Sigmoid colon (tissue), 7 donors: Measurements from ENCODE around the gene TPT1. TPM values are rescaled to one million over a fixed set of nuclear protein-coding genes. Genes with fewer than 3 reads are reported as not detected.
"Not testable (repeated sequence)": the region's sequence is repeated elsewhere in the genome, so short reads cannot be mapped to it uniquely, and the experiment has no call there.

ENCODE experiments used
- DNase-seq: peaks from one replicate; pipeline ENCODE4 v3.0.0-alpha.2; 2019
- H3K27ac ChIP-seq, 4 donors: fragments of 200-600 bp; sonication (generic); one replicate each; pipeline ENCODE4 v1.5.1; 2016 to 2019; ENCODE audit warnings: mild to moderate bottlenecking in 1 of 4
- H3K27me3 ChIP-seq, 3 donors: fragments of 200-600 bp; sonication (generic); one replicate each; pipeline ENCODE4 v1.5.1; 2019; ENCODE audit warnings: mild to moderate bottlenecking in 1 of 3
- H3K36me3 ChIP-seq, 4 donors: fragments of 200-600 bp; sonication (generic); one replicate each; pipeline ENCODE4 v1.5.1; 2016 to 2019
- H3K4me1 ChIP-seq, 4 donors: fragments of 200-600 bp; sonication (generic); one replicate each; pipeline ENCODE4 v1.5.1; 2017 to 2019
- H3K4me3 ChIP-seq, 4 donors: fragments of 200-600 bp; sonication (generic); one replicate each; pipeline ENCODE4 v1.5.1; 2017 to 2019; ENCODE audit warnings: mild to moderate bottlenecking in 2 of 4, moderate library complexity in 1 of 4
- H3K9me3 ChIP-seq, 4 donors: fragments of 200-600 bp in 3 of 4; sonication (generic) in 3 of 4; one replicate each; pipeline versions ENCODE4 v1.5.1 to v1.6.1; 2013 to 2019
- CTCF ChIP-seq, 4 experiments: fragments of 450-650 bp in 3 of 4; fragments of 200-600 bp in 1 of 4; IDR thresholded peaks; one replicate each; pipeline ENCODE4 v1.5.1; 2016 to 2019; ENCODE audit warnings: antibody characterized with exemption in 4 of 4, mild to moderate bottlenecking in 3 of 4, moderate library complexity in 2 of 4
- EP300 ChIP-seq, 4 donors: sonication (generic); formaldehyde crosslinking; IDR thresholded peaks; one replicate each; pipeline ENCODE4 v1.6.1; 2017; ENCODE audit warnings: antibody characterized with exemption in 4 of 4
- POLR2A ChIP-seq, 2 donors: fragments of 450-650 bp; IDR thresholded peaks; one replicate each; pipeline ENCODE4 v1.6.1; 2016; ENCODE audit warnings: antibody characterized with exemption in 2 of 2, mild to moderate bottlenecking in 2 of 2, moderate library complexity in 2 of 2
- POLR2AphosphoS5 ChIP-seq, 4 donors: sonication (generic); formaldehyde crosslinking; IDR thresholded peaks; one replicate each; pipeline ENCODE4 v1.6.1; 2017; ENCODE audit warnings: antibody characterized with exemption in 4 of 4
- WGBS, 2 donors: extraction: QIAGEN DNeasy Blood & Tissue Kit; methylation state at CpG; one replicate each; pipeline ENCODE4 v1.1.7; 2013; 5-methylcytosine and 5-hydroxymethylcytosine counted together
- intact Hi-C: fragments of 100-400 bp; cut with DNase I; formaldehyde crosslinking; loops from one replicate; pipeline ENCODE4 v1.15.1; 2023
- polyA plus RNA-seq, 3 donors: library from polyadenylated mRNA; stranded (reverse); fragments of 200-250 nt; gene quantifications; one replicate each; pipeline ENCODE4 v1.2.3, GENCODE V29; 2013
- total RNA-seq, 4 donors: library from RNA; depleted of rRNA; stranded (reverse); fragments of >200 nt; gene quantifications; one replicate each; pipeline ENCODE4 v1.1.0, GENCODE V29; 2016
- donor health status: healthy with polysubstance abuse.
- donor health status: Bipolar disorder and iron deficiency.
- donor health status: healthy.

Gene TPT1
- 1,000 to 10,000 TPM; 3,556 to 5,645 (median 4,871) TPM for total RNA-seq
- over 10,000 TPM in 2 of 3 donors, 1,000 to 10,000 TPM in 1; 6,420 to 14,118 (median 13,579) TPM for polyA plus RNA-seq

- intact Hi-C loops = loop anchor here (2.0 kb wide), 1 partner anchor 30 kb away; no protein-coding TSS in a partner anchor
- Histone ChIP-seq H3K4me1 (peaks cover 2 to 56% (median 46%) of the 10 kb centered on the region in 4 donors), H3K27ac (peak within 1 kb of the TSS; percentile 99 to 100 (median 100)), H3K27me3 (no peaks in the 10 kb centered on the region), H3K9me3 (no peaks in the 10 kb centered on the region), H3K4me3 (peak within 1 kb of the TSS; percentile 74 to 100 (median 98)), H3K36me3 (peaks cover 19 to 58% (median 35%) of the 10 kb centered on the region in 4 donors)
- 1% methylated on average over 67 of the region's 67 CpGs for WGBS, 2 donors
- peak; percentile 100 for DNase-seq
- TF ChIP-seq POLR2AphosphoS5 (IDR thresholded peaks at IDR 0.05) (peak; percentile 98 to 99 (median 99)), POLR2A (IDR thresholded peaks at IDR 0.05) (peak; percentile 93 to 97), EP300 (IDR thresholded peaks at IDR 0.05) (peak in 3 of 4 donors; percentile 37 to 90 (median 81)), CTCF (IDR thresholded peaks at IDR 0.05) (no peak)
These were observed at the start of gene TPT1 for GRCh38 chr13:45341034-45341798. TSS of gene TPT1 (minus strand) at chr13:45341183. CDS start at chr13:45341069, 114 bp downstream.

GRCh38 chr13:45390348-45390747 lies 49.4 kb upstream of the TPT1 start:
- H3K9me3 ChIP-seq, intact Hi-C loops, H3K4me3 ChIP-seq, H3K4me1 ChIP-seq, H3K27ac ChIP-seq, DNase-seq, H3K27me3 ChIP-seq: not testable (repeated sequence)
- WGBS, 2 donors = 94 to 99% methylated on average over 9 of the region's 9 CpGs
- peaks cover 0 to 11% (median under 1%) of the 10 kb centered on the region in 4 donors for H3K36me3 ChIP-seq

GRCh38 chr13:45388664-45389063 lies 47.7 kb upstream of the TPT1 start:
- H3K27me3 ChIP-seq = no peaks in the 10 kb centered on the region
- no peak for DNase-seq
- intact Hi-C loops = no loop called here
- H3K4me1 ChIP-seq = no peaks in the 10 kb centered on the region
- TF ChIP-seq EP300 (IDR thresholded peaks at IDR 0.05) (no peak), POLR2AphosphoS5 (IDR thresholded peaks at IDR 0.05) (no peak), CTCF (IDR thresholded peaks at IDR 0.05) (no peak), POLR2A (IDR thresholded peaks at IDR 0.05) (no peak)
- H3K4me3 ChIP-seq = no peak overlapping the region
- WGBS, 2 donors = 93 to 94% methylated on average over 4 of the region's 4 CpGs
- no peaks in the 10 kb centered on the region for H3K9me3 ChIP-seq
- H3K27ac ChIP-seq = no peak overlapping the region
- peaks cover 0 to 23% (median 5%) of the 10 kb centered on the region in 4 donors for H3K36me3 ChIP-seq

GRCh38 chr13:45386892-45387575 lies 46.1 kb upstream of the TPT1 start:
- peak; percentile 21 for DNase-seq
- H3K27me3 ChIP-seq, H3K4me1 ChIP-seq, H3K9me3 ChIP-seq, intact Hi-C loops, H3K27ac ChIP-seq, H3K4me3 ChIP-seq: not testable (repeated sequence)
- H3K36me3 ChIP-seq = peaks cover 0 to 23% (median 5%) of the 10 kb centered on the region in 4 donors
- WGBS, 2 donors = 75 to 89% methylated on average over 17 of the region's 17 CpGs

GRCh38 chr13:45385907-45386553 lies 45.0 kb upstream of the TPT1 start:
- TF ChIP-seq CTCF (IDR thresholded peaks at IDR 0.05) = no peak
- TF ChIP-seq EP300 (IDR thresholded peaks at IDR 0.05) = no peak
- TF ChIP-seq POLR2A (IDR thresholded peaks at IDR 0.05) = no peak
- TF ChIP-seq POLR2AphosphoS5 (IDR thresholded peaks at IDR 0.05) = no peak
- WGBS, 2 donors = 81 to 95% methylated on average over 5 of the region's 5 CpGs
- no peaks in the 10 kb centered on the region for H3K27me3 ChIP-seq
- H3K9me3 ChIP-seq = no peaks in the 10 kb centered on the region
- peak; percentile 10 for DNase-seq
- no peaks in the 10 kb centered on the region for H3K4me1 ChIP-seq
- H3K36me3 ChIP-seq = peaks cover 0 to 23% (median 5%) of the 10 kb centered on the region in 4 donors
- no peak overlapping the region for H3K27ac ChIP-seq
- H3K4me3 ChIP-seq = no peak overlapping the region
- intact Hi-C loops = no loop called here
